ENCODE data around the gene IGDCC3. TPM values are rescaled to one million over a fixed set of nuclear protein-coding genes. Genes with fewer than 3 reads are reported as not detected.

Gene IGDCC3
- polyA plus RNA-seq, 1 donor (not counting 4 experiments of a cell fraction or from before 2014, with no cell fraction given): not detected

DNA sequence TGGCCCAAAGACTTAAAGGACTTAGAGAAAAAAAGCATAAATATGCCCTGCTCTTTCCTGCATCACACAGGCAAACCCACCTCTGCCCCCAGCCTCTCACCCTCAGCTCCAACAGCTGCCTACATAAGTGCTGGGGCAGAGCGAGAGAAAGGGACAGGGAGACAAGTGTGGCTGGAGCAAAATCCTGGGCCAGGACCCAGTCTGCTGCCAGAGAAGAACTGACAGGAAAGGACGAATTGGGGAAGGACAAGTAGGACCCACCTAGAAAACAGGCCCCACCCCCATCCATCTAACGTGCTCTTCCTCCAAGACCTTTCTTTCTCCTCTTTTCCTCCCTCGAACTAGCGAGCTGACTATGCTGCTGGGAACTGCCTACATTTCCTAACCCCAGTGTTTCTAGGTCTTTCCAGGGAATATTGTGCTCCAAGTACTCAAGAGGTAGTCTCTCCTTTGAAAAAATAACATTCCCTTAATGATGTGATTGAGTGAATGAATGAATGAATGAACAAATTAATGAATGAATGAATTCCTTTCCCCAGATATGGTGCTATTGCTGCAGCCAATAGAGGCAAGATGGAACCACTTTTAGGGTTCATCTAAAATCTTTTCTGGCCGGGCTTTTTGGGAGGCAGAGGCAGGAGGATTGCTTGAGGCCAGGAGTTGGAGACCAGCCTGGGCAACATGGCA is 26.5 kb upstream of the IGDCC3 start:
- no peak overlapping the region for H3K4me3 ChIP-seq (ENCODE audit: control insufficient read depth in 2 of 3, extremely low read depth in 1 of 3, insufficient read depth in 2 of 3, low read depth in 1 of 3, low read length in 3 of 3)
- H2AFZ ChIP-seq (ENCODE audit: control insufficient read depth, low read length): no peak overlapping the region
- H3K9me1 ChIP-seq (ENCODE audit: control insufficient read depth, extremely low read depth, insufficient read depth, low read length): no peaks in the 10 kb centered on the region
- H3K9me3 ChIP-seq (ENCODE audit: control insufficient read depth, low read depth, low read length): no peaks in the 10 kb centered on the region
- H3K27ac ChIP-seq (ENCODE audit: control insufficient read depth, insufficient read depth, low read length): no peak overlapping the region
- dilution Hi-C loops (cut with MboI; ENCODE audit: extremely low pct_ligation_motif_present, low sequenced_read_pairs): no loop called here
- no peak overlapping the region for H3K9ac ChIP-seq (ENCODE audit: control insufficient read depth, extremely low read depth, insufficient read depth, low read length)
- no peaks in the 10 kb centered on the region for H3K79me2 ChIP-seq (ENCODE audit: control insufficient read depth, insufficient read depth, low read length)
- TF ChIP-seq, protein P1, sequence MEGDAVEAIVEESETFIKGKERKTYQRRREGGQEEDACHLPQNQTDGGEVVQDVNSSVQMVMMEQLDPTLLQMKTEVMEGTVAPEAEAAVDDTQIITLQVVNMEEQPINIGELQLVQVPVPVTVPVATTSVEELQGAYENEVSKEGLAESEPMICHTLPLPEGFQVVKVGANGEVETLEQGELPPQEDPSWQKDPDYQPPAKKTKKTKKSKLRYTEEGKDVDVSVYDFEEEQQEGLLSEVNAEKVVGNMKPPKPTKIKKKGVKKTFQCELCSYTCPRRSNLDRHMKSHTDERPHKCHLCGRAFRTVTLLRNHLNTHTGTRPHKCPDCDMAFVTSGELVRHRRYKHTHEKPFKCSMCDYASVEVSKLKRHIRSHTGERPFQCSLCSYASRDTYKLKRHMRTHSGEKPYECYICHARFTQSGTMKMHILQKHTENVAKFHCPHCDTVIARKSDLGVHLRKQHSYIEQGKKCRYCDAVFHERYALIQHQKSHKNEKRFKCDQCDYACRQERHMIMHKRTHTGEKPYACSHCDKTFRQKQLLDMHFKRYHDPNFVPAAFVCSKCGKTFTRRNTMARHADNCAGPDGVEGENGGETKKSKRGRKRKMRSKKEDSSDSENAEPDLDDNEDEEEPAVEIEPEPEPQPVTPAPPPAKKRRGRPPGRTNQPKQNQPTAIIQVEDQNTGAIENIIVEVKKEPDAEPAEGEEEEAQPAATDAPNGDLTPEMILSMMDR (optimal IDR thresholded peaks at IDR 0.05 in 1 of 3, IDR thresholded peaks at IDR 0.05 in 1 of 3, conservative IDR thresholded peaks at IDR 0.05 in 1 of 3; ENCODE audit: extremely low read depth in 1 of 3, insufficient read depth in 2 of 3, low read length in 3 of 3): no peak
- no peak for TF ChIP-seq EZH2 (IDR thresholded peaks at IDR 0.05; ENCODE audit: low read length)
- H4K20me1 ChIP-seq (ENCODE audit: control insufficient read depth, extremely low read depth, insufficient read depth, low read length): no peaks in the 10 kb centered on the region
- FAIRE-seq (no peak), DNase-seq (ENCODE audit: low read depth, low spot score) (no peak)
- peaks cover 4% of the 10 kb centered on the region for H3K4me1 ChIP-seq (ENCODE audit: control insufficient read depth, extremely low read depth, insufficient read depth, low read length)
- no peak overlapping the region for H3K4me2 ChIP-seq (ENCODE audit: control insufficient read depth, extremely low read depth, insufficient read depth, low read depth, low read length)
- no peaks in the 10 kb centered on the region for H3K36me3 ChIP-seq (ENCODE audit: control insufficient read depth in 2 of 2, extremely low read depth in 1 of 2, insufficient read depth in 2 of 2, low read length in 2 of 2)
- H3K27me3 ChIP-seq (ENCODE audit: control insufficient read depth, extremely low read depth, insufficient read depth, low read length): peaks cover 22% of the 10 kb centered on the region

DNA sequence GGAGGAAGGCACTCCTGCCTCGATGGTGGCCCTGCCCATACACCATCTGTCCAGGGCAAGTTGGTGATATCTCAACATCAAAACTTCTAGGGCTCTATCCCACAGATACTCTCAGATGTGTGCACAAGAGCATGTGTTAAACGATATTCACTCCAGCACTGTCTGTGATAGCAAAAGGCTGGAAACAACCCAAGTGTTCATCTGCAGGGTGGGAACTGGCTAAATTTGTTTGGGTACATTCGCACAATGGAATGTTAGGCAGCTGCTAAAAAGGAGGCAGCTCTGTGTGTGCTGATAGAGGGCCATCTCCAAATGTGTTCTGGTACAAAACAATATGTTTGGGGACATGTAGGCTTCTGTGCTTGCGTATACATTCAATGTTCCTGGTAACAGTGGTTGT is 25.2 kb upstream of the IGDCC3 start:
- Histone ChIP-seq H3K36me3 (ENCODE audit: control insufficient read depth in 2 of 2, extremely low read depth in 1 of 2, insufficient read depth in 2 of 2, low read length in 2 of 2) (no peaks in the 10 kb centered on the region), H4K20me1 (ENCODE audit: control insufficient read depth, extremely low read depth, insufficient read depth, low read length) (no peaks in the 10 kb centered on the region), H3K27ac (ENCODE audit: control insufficient read depth, insufficient read depth, low read length) (no peak overlapping the region), H3K9me3 (ENCODE audit: control insufficient read depth, low read depth, low read length) (no peaks in the 10 kb centered on the region), H3K9me1 (ENCODE audit: control insufficient read depth, extremely low read depth, insufficient read depth, low read length) (no peaks in the 10 kb centered on the region), H2AFZ (ENCODE audit: control insufficient read depth, low read length) (no peak overlapping the region), H3K4me2 (ENCODE audit: control insufficient read depth, extremely low read depth, insufficient read depth, low read depth, low read length) (no peak overlapping the region), H3K27me3 (ENCODE audit: control insufficient read depth, extremely low read depth, insufficient read depth, low read length) (peaks cover 22% of the 10 kb centered on the region), H3K4me1 (ENCODE audit: control insufficient read depth, extremely low read depth, insufficient read depth, low read length) (no peaks in the 10 kb centered on the region), H3K9ac (ENCODE audit: control insufficient read depth, extremely low read depth, insufficient read depth, low read length) (no peak overlapping the region), H3K79me2 (ENCODE audit: control insufficient read depth, insufficient read depth, low read length) (no peaks in the 10 kb centered on the region), H3K4me3 (ENCODE audit: control insufficient read depth in 2 of 3, extremely low read depth in 1 of 3, insufficient read depth in 2 of 3, low read depth in 1 of 3, low read length in 3 of 3) (no peak overlapping the region)
- dilution Hi-C loops (cut with MboI; ENCODE audit: extremely low pct_ligation_motif_present, low sequenced_read_pairs): no loop called here
- TF ChIP-seq, protein P1 (optimal IDR thresholded peaks at IDR 0.05 in 1 of 3, IDR thresholded peaks at IDR 0.05 in 1 of 3, conservative IDR thresholded peaks at IDR 0.05 in 1 of 3; ENCODE audit: extremely low read depth in 1 of 3, insufficient read depth in 2 of 3, low read length in 3 of 3): no peak
- no peak for TF ChIP-seq EZH2 (IDR thresholded peaks at IDR 0.05; ENCODE audit: low read length)
- no peak for DNase-seq (ENCODE audit: low read depth, low spot score)
- FAIRE-seq: no peak

All from keratinocyte (primary cell).